Glomerular visceral epithelial cell (primary cell): ENCODE results near the gene EPO.
A peak's percentile ranks its signal among the peaks of the same experiment; 100 is the strongest.

Experiments
- DNase-seq: peaks from one replicate; pipeline ENCODE4 v3.0.0-alpha.2; 2016; ENCODE audit errors: extremely low spot score

EPO gene

DNA sequence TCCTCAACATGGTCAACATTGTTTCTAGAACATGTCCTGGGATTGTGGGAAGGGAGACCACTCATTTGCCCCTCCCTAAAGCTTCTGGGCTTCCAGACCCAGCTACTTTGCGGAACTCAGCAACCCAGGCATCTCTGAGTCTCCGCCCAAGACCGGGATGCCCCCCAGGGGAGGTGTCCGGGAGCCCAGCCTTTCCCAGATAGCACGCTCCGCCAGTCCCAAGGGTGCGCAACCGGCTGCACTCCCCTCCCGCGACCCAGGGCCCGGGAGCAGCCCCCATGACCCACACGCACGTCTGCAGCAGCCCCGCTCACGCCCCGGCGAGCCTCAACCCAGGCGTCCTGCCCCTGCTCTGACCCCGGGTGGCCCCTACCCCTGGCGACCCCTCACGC lies at the start of gene EPO:
TSS of gene EPO (plus strand) at position 190 of the 392 bp plus-strand sequence. CDS start 513 bp downstream, outside the sequence.
- DNase-seq = no peak

DNA sequence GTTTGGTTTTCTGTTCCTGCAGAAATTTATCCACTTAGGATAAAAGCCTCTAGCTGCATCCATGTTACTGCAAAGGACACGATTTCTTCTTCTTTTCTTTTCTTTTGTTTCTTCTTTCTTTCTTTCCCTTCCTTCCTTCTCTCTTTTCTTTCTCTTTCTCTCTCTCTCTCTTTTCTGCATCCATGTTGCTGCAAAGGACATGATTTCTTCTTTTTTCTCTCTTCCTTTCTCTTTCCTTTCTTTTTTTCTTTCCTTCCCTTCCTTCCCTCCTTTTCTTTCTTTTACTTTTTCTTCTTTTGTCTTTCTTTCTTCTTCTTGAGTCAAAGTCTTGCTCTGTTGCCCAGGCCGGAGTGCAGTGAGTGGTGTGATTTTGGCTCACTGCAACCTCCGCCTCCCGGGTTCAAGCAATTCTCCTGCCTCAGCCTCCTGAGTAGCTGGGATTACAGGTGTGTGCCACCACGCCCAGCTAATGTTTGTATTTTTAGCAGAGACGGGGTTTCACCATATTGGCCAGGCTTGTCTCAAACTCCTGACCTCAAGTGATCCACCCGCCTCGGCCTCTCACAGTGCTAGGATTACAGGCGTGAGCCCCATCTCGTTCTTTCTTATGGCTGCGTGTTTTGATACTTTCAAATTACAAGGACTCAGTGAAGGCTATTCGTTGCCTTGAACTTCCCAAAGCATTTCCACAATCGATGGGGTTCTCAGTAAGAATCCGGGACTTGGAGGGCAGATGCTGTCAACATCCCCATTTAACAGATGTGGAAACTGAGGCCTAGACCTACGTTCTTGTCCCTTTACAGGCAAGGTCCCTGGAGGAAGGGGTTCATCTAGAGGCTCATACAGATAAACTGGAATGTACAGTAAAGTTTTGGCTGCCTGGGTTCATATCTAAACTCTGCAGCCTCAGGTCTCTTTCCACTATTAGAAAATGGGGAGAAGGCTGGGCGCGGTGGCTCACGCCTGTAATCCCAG lies 48.6 kb upstream of the EPO start:
- no peak for DNase-seq

DNA sequence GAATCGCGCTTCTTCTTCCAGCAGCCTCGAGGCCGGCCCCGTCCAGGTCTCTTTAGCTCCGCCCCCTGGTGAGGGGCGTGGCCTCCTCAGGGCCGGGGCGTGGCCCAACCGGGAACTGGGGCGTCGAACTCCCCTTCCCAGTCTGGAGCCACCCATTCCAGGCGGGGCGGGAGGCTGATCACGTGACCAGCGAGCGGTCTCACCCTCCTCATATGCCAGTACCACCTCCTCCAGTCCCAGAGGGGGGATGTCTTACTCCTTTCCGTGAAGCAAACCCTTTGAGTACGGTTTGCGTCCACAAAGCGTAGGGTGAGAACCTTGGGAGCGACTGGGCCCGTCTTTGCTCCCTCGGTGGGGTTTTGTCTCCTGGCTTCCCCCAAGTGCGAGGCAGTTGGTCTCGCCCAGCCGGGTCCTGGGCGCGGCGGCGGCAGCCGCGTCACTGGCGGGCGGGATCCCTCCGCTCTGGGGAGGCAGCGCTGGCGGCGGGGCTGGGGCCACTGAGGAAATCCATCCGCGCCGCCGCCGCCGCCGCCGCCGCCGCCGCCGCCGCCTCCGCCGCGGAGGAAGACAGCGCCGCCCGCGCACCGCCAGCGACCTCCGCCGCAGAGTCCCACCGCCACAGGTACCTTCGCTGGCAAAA lies 46.8 kb upstream of the EPO start, which contains the start of gene GNB2:
TSS of gene GNB2 (plus strand) at position 439 of the 640 bp plus-strand sequence. CDS start 2,526 bp downstream, outside the sequence.
- peak; percentile 98 for DNase-seq

DNA sequence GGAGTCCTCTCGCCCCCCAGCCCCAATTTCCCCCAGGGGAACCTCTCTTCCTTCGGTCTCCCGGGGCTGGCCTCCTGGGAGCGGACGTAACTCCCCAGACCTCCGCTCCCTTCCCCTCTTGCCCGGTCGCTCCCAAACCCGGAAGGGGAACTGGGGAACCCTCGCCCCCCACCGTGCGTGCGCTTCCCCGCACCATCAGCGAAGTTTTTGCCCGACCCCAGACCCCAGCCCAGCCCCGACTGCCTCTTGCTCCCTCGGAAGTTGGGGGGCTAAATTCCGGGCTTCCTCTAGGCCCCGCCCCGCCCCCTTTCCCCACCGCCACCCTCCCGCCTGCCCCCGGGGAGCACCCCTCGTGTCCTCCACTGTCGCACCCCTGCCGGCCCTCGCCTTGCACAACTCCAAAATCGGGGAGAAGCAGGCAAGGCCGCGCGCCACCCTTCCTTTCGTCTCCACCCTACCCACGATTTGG lies 46.3 kb upstream of the EPO start:
- no peak for DNase-seq

DNA sequence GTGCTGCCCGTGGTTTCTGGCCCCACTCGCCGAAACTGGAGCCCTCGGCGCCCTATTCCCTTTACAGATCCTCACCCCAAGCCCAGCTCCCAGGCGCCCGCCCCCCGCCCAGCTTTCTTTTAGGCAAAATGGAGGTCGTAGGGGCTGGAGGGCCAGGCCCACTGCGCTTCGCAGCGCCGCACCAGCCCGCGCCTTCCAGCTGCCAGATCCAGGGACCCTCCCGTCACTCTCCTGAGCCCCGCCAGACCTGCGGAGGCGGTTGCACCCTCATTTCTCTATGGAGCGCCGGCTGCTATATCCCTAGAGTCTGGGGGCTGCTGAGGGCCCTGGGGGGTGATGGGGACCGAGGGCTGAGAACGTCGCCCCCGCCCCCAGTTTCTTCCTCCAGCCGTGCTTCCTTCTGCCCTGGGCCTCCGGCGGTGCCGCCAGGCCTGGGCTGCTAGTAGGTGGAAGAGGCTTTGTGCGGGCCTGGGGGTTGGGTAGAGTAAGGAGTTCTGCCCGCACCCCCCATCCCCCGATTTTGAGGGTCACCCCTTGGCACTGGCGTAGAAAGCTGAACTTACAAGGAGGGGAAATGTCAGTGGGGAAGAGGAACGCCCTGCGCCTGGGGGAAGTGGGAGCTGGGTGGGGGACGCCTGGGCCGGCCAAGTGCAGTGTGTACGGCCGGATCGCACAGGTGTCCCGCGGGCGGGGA lies 45.7 kb upstream of the EPO start:
- DNase-seq = no peak

DNA sequence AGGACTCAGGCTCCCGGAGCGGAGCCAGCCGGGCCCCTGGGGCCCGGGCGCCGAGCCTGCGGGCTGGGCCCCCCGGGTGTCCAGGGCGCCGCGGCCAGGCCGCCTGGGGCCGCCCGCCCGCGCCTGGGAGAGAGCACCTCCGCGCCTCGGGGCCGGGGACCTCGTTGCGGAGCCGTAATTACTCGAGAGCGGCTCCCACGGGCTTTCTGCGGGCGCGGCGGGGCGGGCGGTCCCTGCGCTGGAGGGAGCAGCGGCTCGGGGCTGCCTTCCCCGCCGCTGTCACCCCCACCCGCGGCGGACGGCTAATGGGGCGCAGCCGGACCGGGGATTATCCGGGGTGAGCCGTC lies 45.2 kb upstream of the EPO start:
- no peak for DNase-seq

DNA sequence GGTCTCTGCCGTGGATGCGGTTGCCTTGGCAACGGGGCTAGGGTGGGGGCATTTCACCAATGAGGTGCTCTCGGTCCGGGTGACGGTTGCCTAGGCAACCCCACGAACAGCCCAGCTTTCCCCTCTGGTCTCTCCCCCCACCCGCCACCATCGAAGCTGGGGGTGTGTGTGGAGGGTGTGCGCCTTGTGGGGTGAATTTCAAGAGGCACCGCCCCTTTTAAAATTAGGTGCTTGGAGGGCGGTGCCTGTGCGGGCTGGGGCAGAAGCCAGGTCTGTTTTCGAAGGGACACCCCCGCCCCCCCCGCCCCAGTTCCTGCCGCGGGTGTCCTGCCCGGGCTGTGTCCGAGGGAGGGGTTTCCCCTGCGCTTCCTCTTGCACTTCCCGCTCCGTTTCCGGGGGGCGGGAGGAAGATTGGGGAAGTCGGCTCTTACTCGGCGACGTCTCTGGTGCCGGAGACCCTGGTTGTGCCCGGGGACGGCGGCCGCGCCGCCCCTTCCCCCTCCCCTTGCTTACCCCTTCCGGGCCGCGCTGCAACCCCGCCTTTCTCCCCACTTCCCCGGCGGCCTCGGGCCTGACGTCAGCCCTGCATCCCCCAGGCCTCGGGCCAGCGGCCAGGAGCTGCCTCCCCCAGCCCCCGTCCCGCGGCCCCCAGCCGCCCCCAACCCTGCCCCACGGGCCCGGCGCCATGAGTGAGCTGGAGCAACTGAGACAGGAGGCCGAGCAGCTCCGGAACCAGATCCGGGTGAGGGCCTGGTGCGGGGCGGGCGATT lies 44.5 kb upstream of the EPO start:
- DNase-seq = peak; percentile 76

DNA sequence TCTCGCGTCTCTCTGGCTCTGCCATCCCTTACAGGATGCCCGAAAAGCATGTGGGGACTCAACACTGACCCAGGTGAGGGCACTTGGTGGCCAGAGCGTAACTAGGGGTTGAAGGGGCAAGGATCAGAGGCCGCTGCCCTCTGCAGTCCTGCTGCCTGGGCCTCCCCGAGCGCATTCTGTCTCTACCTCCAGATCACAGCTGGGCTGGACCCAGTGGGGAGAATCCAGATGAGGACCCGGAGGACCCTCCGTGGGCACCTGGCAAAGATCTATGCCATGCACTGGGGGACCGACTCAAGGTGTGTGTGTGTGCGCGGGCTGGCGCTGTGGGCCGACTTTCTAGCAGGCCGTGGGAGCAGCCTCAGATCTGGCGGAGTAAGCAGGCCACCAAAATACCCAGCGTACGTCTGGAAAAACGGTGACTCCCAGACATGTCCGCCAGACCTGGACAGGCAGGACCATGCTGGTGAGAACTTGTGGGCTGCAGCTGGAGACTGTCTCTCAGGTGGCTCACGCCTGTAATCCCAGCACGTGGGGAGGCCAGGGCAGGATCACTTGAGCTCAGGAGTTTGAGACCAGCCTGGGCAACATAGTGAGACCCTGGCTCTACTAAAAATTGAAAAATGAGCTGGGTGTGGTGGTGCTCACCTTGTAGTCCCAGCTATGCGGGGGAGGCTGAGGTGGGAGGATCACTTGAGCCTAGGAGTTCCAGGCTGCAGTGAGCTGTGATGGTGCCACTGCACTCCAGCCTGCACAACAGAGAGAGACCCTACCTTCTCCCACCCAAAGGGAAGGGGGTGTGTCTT lies 43.6 kb upstream of the EPO start:
- DNase-seq = no peak

DNA sequence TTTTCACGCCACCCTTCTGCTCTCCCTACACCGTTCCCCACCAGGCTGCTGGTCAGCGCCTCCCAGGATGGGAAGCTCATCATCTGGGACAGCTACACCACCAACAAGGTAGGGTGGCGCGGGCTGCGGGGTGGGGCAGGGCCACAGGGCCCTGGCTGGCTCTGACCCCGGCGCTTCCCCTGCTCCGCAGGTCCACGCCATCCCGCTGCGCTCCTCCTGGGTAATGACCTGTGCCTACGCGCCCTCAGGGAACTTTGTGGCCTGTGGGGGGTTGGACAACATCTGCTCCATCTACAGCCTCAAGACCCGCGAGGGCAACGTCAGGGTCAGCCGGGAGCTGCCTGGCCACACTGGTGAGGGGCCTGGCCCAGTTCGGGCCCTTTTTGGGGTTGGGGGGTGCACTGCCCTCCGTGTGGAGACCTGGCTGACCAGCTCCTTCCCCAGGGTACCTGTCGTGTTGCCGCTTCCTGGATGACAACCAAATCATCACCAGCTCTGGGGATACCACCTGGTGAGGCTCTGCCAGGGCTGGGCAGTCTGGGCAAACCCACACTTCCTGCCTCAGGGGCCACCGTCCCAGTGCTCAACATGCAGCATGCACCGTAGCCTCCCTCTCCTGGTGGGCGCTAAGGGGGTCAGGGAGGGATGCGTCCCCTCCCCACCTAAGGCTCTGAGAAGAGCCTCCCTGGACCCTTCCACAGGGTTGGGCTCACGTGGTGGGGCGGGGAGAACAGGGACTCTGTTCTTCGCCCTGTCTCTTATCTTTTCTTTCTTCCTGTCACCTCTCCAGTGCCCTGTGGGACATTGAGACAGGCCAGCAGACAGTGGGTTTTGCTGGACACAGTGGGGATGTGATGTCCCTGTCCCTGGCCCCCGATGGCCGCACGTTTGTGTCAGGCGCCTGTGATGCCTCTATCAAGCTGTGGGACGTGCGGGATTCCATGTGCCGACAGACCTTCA lies 42.7 kb upstream of the EPO start:
- DNase-seq = no peak

DNA sequence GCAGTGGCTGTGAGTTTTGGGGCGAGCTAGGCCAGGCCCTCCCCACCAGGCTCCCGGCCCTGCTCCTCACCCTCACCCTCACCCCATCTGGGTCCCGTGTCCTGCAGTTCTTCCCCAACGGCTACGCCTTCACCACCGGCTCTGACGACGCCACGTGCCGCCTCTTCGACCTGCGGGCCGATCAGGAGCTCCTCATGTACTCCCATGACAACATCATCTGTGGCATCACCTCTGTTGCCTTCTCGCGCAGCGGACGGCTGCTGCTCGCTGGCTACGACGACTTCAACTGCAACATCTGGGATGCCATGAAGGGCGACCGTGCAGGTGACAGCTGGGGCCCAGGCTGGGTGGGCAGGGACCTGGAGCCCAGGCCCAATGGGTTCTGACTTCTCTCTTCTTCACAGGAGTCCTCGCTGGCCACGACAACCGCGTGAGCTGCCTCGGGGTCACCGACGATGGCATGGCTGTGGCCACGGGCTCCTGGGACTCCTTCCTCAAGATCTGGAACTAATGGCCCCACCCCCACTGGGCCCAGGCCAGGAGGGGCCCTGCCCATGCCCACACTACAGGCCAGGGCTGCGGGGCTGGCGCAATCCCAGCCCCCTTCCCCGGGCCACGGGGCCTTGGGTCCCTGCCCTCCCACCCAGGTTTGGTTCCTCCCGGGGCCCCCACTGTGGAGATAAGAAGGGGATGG lies 41.8 kb upstream of the EPO start:
- DNase-seq = no peak

DNA sequence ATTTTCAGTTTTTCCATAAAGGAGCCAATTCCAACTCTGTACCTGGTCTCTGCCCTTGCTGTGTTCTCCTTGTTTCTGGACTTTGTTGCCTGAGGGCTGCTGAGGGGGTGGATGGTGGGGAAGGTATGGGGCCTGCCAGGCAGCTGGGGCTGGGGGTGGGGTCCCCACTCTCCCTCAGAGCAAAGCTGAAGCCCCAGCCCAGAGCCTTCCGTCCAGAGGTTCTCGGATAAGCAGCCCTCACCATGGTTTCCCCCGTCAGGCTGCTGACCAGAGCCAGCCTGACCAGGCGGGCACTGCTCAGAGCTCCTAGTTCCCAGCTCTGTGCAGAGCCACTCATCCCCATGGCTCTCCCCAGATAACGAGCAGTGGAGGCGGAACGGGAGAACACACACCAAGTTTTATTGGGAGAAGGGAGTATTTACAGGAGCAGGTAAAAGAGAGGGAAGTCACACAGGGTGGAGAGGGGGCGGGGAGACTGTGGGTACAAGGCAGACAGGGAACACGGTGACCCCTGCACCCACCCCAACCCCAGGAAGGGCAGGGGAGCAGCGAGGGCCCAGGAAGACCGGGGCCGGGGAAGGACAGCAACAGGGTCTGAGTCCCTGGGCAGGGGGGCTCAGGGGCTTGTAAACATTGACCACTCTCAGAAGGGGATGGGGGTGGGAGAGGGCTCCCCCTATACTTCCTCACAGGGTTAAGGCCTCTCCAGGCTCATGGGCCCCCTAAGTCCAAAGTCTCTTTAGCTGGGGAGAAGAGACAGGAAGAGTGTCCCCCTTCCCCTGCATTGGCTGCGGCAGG lies 40.9 kb upstream of the EPO start:
- no peak for DNase-seq

DNA sequence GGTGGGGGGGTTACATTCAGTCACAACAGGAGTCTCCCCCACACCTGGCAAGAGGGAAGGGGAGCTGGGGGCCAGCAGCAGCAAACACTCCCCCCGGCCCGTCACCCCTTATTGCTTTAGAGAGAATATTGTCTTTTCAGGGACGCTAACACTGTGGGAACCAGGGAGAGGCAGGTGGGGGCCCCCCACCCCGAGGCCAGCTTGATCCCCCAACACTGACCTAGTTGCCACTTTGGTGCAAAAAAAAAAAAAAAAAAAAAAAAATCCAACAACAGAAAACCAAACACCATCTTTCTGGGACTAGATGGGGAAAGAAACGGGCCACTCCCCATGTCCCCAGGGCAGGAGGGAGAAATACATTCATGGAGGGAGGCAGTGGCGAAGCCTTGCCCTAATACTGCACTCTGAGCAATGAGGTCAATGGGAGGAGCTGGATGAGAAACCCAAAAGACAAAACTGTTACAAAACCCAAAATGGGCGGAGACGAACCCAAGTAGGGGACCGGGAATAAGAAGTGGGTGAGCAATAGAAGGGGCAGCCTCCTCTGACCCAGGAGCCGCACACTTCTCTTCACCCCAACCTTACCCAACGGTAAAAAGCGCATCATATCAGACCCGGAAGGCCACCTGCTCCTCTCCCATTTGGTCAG lies 40.2 kb upstream of the EPO start:
- DNase-seq = no peak

DNA sequence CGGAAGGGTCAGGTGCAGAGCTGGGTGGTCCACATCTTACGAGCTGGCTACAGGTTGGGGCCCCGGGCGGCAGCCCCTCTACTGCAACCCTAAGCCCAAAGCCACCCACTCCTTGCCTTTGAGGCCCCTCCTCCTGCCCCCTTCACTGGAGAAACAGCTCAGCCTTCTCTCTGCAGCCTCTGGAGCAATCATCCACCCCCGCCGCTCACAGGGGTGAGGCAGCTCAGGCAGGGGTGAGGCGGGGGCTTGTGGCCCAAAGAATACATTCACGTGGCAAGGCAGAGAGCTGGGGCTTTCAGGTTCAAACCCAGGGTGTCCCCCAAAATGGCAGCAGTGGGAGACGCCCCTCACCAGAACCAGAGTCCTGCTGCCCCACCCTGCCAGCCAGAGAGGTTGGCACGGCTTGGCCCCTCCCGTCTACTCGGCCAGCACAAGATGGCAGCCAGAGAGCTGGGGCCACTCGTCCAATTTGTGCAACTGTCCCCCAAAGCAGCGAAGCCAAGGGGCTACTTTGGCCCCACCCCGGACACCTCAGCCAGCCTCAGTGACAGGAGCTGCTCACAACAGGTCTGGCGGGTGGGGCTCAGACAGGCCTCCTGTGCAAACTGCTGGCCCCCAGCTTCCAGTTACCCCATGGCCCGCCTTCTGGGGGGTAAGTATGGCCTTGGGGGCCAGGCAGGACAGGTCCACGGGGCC lies 39.5 kb upstream of the EPO start:
- DNase-seq = no peak

DNA sequence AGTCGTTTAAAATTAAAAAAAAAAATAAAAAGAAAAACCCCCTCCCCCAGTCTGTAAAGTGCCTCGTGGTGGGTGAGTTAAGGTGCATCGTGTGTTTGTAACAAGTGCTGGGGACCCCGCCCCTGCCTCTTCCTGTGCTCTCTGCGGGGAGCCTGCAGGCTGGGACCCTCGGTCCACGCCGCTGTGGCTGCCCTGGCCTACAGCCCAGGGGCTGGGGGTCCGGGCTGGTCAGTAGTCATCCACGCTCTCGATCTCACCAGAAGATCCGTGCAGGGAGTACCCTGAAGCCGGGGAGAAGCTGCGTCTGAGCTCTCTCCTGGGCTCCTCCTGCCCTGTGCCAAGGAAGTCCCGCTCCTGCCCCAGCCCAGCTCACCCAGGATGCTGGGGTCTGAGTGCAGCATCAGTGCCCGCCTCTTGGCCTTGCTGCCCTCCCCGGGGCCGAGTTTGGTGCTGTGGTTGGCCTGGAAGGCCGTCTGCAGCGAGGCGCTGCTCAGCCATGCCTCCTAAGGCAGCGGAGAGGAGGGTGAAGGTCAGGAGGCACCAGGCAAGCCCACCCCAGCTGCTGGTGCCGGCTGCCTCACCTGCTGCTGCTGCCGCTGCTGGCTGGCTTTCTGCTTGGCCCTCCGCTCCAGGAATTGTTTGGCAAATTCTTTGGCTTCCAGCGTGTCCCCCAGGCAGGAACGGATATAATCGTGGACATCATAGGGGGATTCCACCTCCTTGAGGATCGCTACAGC lies 38.6 kb upstream of the EPO start:
- DNase-seq = no peak

DNA sequence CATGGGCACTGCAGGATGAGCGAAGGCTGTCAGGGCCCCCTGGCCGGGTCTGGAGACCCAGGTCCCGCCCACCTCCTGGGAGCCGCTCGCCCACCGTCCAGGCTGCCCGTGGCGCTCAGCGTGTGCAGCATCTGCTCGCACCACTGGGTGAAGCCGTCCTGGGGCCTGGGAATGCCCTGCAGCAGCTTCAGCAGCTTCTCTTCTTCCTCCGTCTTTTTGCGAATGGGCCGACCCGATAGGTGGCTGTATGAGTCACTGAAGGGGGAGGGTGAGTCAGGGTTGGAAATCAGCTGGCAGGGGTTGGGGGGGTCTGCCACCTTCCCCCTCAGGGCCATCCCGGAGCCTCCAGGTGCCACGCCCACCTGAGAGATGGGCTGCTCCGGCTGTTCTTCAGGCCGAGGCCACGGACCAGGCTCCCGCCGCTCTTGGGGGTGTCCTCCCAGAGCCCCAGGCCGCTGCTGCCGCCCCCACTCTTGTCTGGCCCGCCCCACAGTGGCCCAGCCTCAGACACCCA lies 38.0 kb upstream of the EPO start:
- no peak for DNase-seq
